Middle frontal gyrus (tissue), 1 donor: ENCODE results near the gene TFAP2C.
"Not testable (repeated sequence)": the region's sequence is repeated elsewhere in the genome, so short reads cannot be mapped to it uniquely, and the experiment has no call there.

Source experiments
- DNase-seq: peaks from one replicate; pipeline ENCODE4 v3.0.0-alpha.2; 2015; ENCODE audit warnings: low spot score; ENCODE audit errors: extremely low spot score

TFAP2C gene

GRCh38 chr20:56616716-56617115 is 12.4 kb upstream of the TFAP2C start:
- no peak for DNase-seq

- no peak for DNase-seq
Observed at GRCh38 chr20:56617489-56617888, 11.6 kb upstream of the TFAP2C start.

GRCh38 chr20:56621730-56622129 is 7.4 kb upstream of the TFAP2C start:
- no peak for DNase-seq

GRCh38 chr20:56623930-56624329 is 5.2 kb upstream of the TFAP2C start:
- DNase-seq, result not testable (repeated sequence)

GRCh38 chr20:56624786-56625681 is 4.1 kb upstream of the TFAP2C start:
- no peak for DNase-seq

GRCh38 chr20:56625837-56626236 is 3.3 kb upstream of the TFAP2C start:
- no peak for DNase-seq

GRCh38 chr20:56626367-56627121 is 2.6 kb upstream of the TFAP2C start:
- DNase-seq, result no peak

- DNase-seq, result no peak
Observed at GRCh38 chr20:56627122-56628014, 1.7 kb upstream of the TFAP2C start.

- DNase-seq, result no peak
Observed at GRCh38 chr20:56628015-56628872, 862 bp upstream of the TFAP2C start.

GRCh38 chr20:56629464-56630085 is 469 bp downstream of the TFAP2C start:
- no peak for DNase-seq

GRCh38 chr20:56630086-56630493 is 984 bp downstream of the TFAP2C start:
- no peak for DNase-seq

GRCh38 chr20:56630506-56631317 is 1.6 kb downstream of the TFAP2C start:
- DNase-seq, result no peak

GRCh38 chr20:56631318-56631989 is 2.3 kb downstream of the TFAP2C start:
- DNase-seq, result no peak

GRCh38 chr20:56631990-56632327 is 2.9 kb downstream of the TFAP2C start:
- no peak for DNase-seq

GRCh38 chr20:56634307-56634706 is 5.2 kb downstream of the TFAP2C start:
- DNase-seq, result no peak

- no peak for DNase-seq
Observed at GRCh38 chr20:56634735-56635385, 5.8 kb downstream of the TFAP2C start.

- no peak for DNase-seq
Observed at GRCh38 chr20:56636716-56637115, 7.6 kb downstream of the TFAP2C start.

- no peak for DNase-seq
Observed at GRCh38 chr20:56637576-56637975, 8.5 kb downstream of the TFAP2C start.
